OCI-LY3 (cell line): ENCODE measurements around the gene FAM229B.

Source experiments
- CTCF ChIP-seq: fragments of 200-600, 300-600 bp; sonication (generic); IDR thresholded peaks from 2 replicates; pipeline ENCODE4 v1.5.1; 2014; ENCODE audit warnings: antibody characterized with exemption, low read length, low read depth
- EZH2phosphoT487 ChIP-seq: fragments of 200-600 bp; shearing (Covaris generic); IDR thresholded peaks from 2 replicates; pipeline ENCODE4 v1.6.1; 2018; ENCODE audit warnings: antibody characterized with exemption, mixed run types, low read depth

DNA sequence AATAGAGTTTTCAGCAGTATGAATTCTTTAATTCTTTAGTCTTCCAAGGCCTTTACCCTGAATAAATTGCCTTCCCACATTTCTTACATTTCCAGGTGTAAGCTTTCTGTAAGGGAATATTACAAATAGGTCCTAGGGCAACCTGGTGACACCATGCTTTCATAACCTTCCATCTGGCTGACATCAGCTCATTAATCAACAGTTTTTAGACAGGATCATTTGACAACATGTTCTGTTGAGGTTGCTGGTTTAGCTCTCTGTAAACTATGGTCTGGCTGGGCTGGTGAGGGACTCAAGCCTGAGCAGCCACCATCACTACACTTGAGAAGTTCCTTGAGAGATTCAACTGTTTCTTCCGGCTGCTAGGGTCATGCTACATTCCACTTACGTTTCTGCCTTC lies 19.2 kb downstream of the FAM229B start:
- TF ChIP-seq CTCF (no peak), EZH2phosphoT487 (no peak)
